ENCODE results near the gene PLXNA3. TPM values are rescaled to one million over a fixed set of nuclear protein-coding genes. Genes with fewer than 3 reads are reported as not detected.
A peak's percentile ranks its signal among the peaks of the same experiment; 100 is the strongest.

PLXNA3 gene
- total and polyA plus RNA-seq, 10 of the 15 experiments (the other 5 are each of a cell fraction or from before 2014, with no cell fraction given), result 0.26 to 26.8 (median 3.4) TPM

GRCh38 chrX:154473683-154474082, 15.6 kb downstream of the PLXNA3 start (continued):
- TF ChIP-seq SIX5 (IDR thresholded peaks at IDR 0.05; ENCODE audit: low read depth, low read length, severe bottlenecking), result no peak
- no peak for TF ChIP-seq BACH1 (IDR thresholded peaks at IDR 0.05; ENCODE audit: borderline replicate concordance)

- ChIA-PET SMC1A (ENCODE audit: uncharacterized antibody, unreplicated experiment) (interaction anchor here (1.0 to 1.3 kb wide), 2 partner anchors 9 to 36 kb away, joined by 3 read pairs; partner anchors contain the start of gene UBL4A), RAD21 (ENCODE audit: unreplicated experiment) (interaction anchor here (1.2 kb wide), 1 partner anchor 13 kb away, joined by 4 read pairs; the partner anchor contains the start of gene SLC10A3), POLR2A (interaction anchor here (0.7 to 1.2 kb wide), 6 partner anchors 9 to 50 kb away, joined by 3 to 6 read pairs (median 4); partner anchors contain the start of gene UBL4A), CTCF (interaction anchor here (0.8 to 1.4 kb wide), 2 partner anchors 15 to 50 kb away, joined by 3 to 6 read pairs; no protein-coding TSS in a partner anchor)
- TF ChIP-seq POLR2A (IDR thresholded peaks at IDR 0.05; ENCODE audit: low read depth, low read length), result peak; percentile 39; the same call in 1 of the 2 replicates
- no peak for TF ChIP-seq HCFC1 (IDR thresholded peaks at IDR 0.05; ENCODE audit: low read length)
- Histone ChIP-seq H3K4me2 (ENCODE audit: control insufficient read depth, insufficient read depth) (no peak overlapping the region), H3K27me3 (replicated peaks in 1 of 2; ENCODE audit: control insufficient read depth in 2 of 2, insufficient read depth in 2 of 2, low read length in 1 of 2) (no peaks in the 10 kb centered on the region), H3K4me3 (no peak overlapping the region), H3K9ac (ENCODE audit: control insufficient read depth, insufficient read depth, low read length) (no peak overlapping the region), H2AFZ (ENCODE audit: control insufficient read depth, low read depth, low read length) (no peak overlapping the region), H4K20me1 (ENCODE audit: control insufficient read depth, insufficient read depth) (no peaks in the 10 kb centered on the region), H3K4me1 (ENCODE audit: control insufficient read depth, insufficient read depth, low read length) (no peaks in the 10 kb centered on the region; the same call in 1 of the 2 replicates), H3K79me2 (ENCODE audit: control insufficient read depth, insufficient read depth, low read length) (no peaks in the 10 kb centered on the region; the same call in 1 of the 2 replicates), H3K36me3 (ENCODE audit: control insufficient read depth in 2 of 2, insufficient read depth in 2 of 2, low read length in 1 of 2) (no peaks in the 10 kb centered on the region; a peak in 1 of 4 replicates), H3K9me3 (replicated peaks; ENCODE audit: control insufficient read depth, insufficient read depth, low read length) (no peaks in the 10 kb centered on the region; the same call in 2 of the 3 replicates), H3K27ac (ENCODE audit: control insufficient read depth, insufficient read depth) (no peak overlapping the region)
- DNase-seq (ENCODE audit: low read depth, low spot score) (no peak), ATAC-seq (no peak), FAIRE-seq (no peak)
- no TSS peak for BruUV-seq (replicated peaks)
- WGBS (ENCODE audit: insufficient coverage, insufficient replicate concordance, low lambda C conversion rate, missing lambda C conversion rate), result 50% methylated on average over 6 of the region's 8 CpGs
- in situ Hi-C loops (cut with MboI), result no loop called here
- intact Hi-C loops (cut with micrococcal nuclease; ENCODE audit: unreplicated experiment), result loop anchor here (5.0 kb wide), 2 partner anchors 40 kb away; partner anchors contain the start of genes FAM3A and GDI1
Observed at GRCh38 chrX:154476821-154477220, 18.7 kb downstream of the PLXNA3 start.
